CD14-positive monocyte (primary cell): Measurements from ENCODE around the gene PCOLCE2. TPM values are rescaled to one million over a fixed set of nuclear protein-coding genes. Genes with fewer than 3 reads are reported as not detected.

ENCODE experiments used
- DNase-seq, 3 donors: peaks; one replicate each; pipeline ENCODE4 v3.0.0-alpha.2; 2011 to 2022
- H2AFZ ChIP-seq: 2 replicates; pipeline ENCODE4 v1.6.0; 2012; ENCODE audit warnings: mild to moderate bottlenecking, low read depth, low read length, inconsistent platforms; ENCODE audit not compliant: insufficient read depth, poor library complexity, severe bottlenecking
- H3K27ac ChIP-seq, 2 donors: 1 replicate in 1 of 2; 2 replicates in 1 of 2; pipeline ENCODE4 v1.5.1; 2012 to 2013; ENCODE audit warnings: low read length in 2 of 2, control low read depth in 1 of 2, inconsistent platforms in 1 of 2, low read depth in 1 of 2, mild to moderate bottlenecking in 1 of 2
- H3K27me3 ChIP-seq, 2 donors: one replicate each; pipeline versions ENCODE4 v1.6.0 to v1.6.1; 2011 to 2013; ENCODE audit warnings: low read length in 2 of 2; ENCODE audit not compliant: control insufficient read depth in 2 of 2, insufficient read depth in 2 of 2
- H3K36me3 ChIP-seq, 2 donors: replicated peaks in 1 of 2; 1 replicate in 1 of 2; 2 replicates in 1 of 2; pipeline versions ENCODE4 v1.5.1 to v1.6.1; 2012 to 2013; ENCODE audit warnings: low read length in 2 of 2, control low read depth in 1 of 2, inconsistent platforms in 1 of 2, mild to moderate bottlenecking in 1 of 2; ENCODE audit not compliant: insufficient read depth in 2 of 2, control insufficient read depth in 1 of 2
- H3K4me1 ChIP-seq, 2 donors: 1 replicate in 1 of 2; 2 replicates in 1 of 2; pipeline versions ENCODE4 v1.5.1 to v1.6.1; 2012 to 2013; ENCODE audit warnings: low read length in 2 of 2, control low read depth in 1 of 2, inconsistent platforms in 1 of 2, mild to moderate bottlenecking in 1 of 2, moderate library complexity in 1 of 2; ENCODE audit not compliant: insufficient read depth in 2 of 2, control insufficient read depth in 1 of 2
- H3K4me2 ChIP-seq: replicated peaks from 2 replicates; pipeline ENCODE3; 2012; ENCODE audit warnings: low read length, moderate library complexity, mild to moderate bottlenecking; ENCODE audit not compliant: poor library complexity, severe bottlenecking; ENCODE audit errors: extremely low read depth
- H3K4me3 ChIP-seq, 3 experiments: fragments of 200-600 bp in 1 of 3; sonication (generic) in 1 of 3; replicated peaks in 1 of 3; 1 replicate in 2 of 3; 2 replicates in 1 of 3; pipeline ENCODE4 v1.5.1; 2011 to 2013; ENCODE audit warnings: low read length in 3 of 3, mild to moderate bottlenecking in 3 of 3, control low read depth in 2 of 3, low read depth in 2 of 3, inconsistent platforms in 1 of 3, moderate library complexity in 1 of 3
- H3K79me2 ChIP-seq: 2 replicates; pipeline ENCODE4 v1.6.0; 2012; ENCODE audit warnings: mild to moderate bottlenecking, control low read depth, inconsistent platforms, low read length, moderate library complexity; ENCODE audit not compliant: insufficient read depth
- H3K9ac ChIP-seq: 2 replicates; pipeline ENCODE4 v1.6.0; 2017; ENCODE audit warnings: low read length, mild to moderate bottlenecking; ENCODE audit not compliant: insufficient read depth, poor library complexity, severe bottlenecking
- H3K9me3 ChIP-seq, 2 donors: replicated peaks in 1 of 2; 1 replicate in 1 of 2; 2 replicates in 1 of 2; pipeline versions ENCODE4 v1.5.1 to v1.6.1; 2012 to 2013; ENCODE audit warnings: low read length in 2 of 2, control low read depth in 1 of 2; ENCODE audit not compliant: control insufficient read depth in 1 of 2, insufficient read depth in 1 of 2
- H4K20me1 ChIP-seq: 2 replicates; pipeline ENCODE4 v1.6.0; 2012; ENCODE audit warnings: mild to moderate bottlenecking, low read length, control low read depth, moderate library complexity; ENCODE audit not compliant: insufficient read depth
- H3K27ac Mint-ChIP-seq, 7 donors: one replicate each; pipeline ENCODE4 v1.8.0; 2020; ENCODE audit warnings: mild to moderate bottlenecking in 7 of 7, mixed read lengths in 7 of 7, moderate library complexity in 6 of 7, inconsistent platforms in 2 of 7
- H3K27me3 Mint-ChIP-seq, 3 donors: one replicate each; pipeline ENCODE4 v1.8.0; 2021 to 2022; ENCODE audit warnings: low read depth in 3 of 3, mild to moderate bottlenecking in 3 of 3, mixed read lengths in 3 of 3, moderate library complexity in 3 of 3, inconsistent platforms in 1 of 3
- H3K36me3 Mint-ChIP-seq, 2 donors: one replicate each; pipeline ENCODE4 v1.8.0; 2020; ENCODE audit warnings: mixed read lengths in 2 of 2, inconsistent platforms in 1 of 2, mild to moderate bottlenecking in 1 of 2
- H3K4me1 Mint-ChIP-seq: one replicate; pipeline ENCODE4 v1.8.0; 2020; ENCODE audit warnings: mild to moderate bottlenecking, mixed read lengths
- H3K4me3 Mint-ChIP-seq, 2 donors: one replicate each; pipeline ENCODE4 v1.8.0; 2020; ENCODE audit warnings: mild to moderate bottlenecking in 2 of 2, mixed read lengths in 2 of 2, moderate library complexity in 1 of 2
- H3K9me3 Mint-ChIP-seq, 7 donors: one replicate each; pipeline ENCODE4 v1.8.0; 2020 to 2022; ENCODE audit warnings: mixed read lengths in 7 of 7, mild to moderate bottlenecking in 6 of 7, moderate library complexity in 6 of 7, inconsistent platforms in 2 of 7
- CTCF ChIP-seq: fragments of 200-600 bp; IDR thresholded peaks from one replicate; pipeline ENCODE4 v1.8.0; 2022; ENCODE audit warnings: antibody characterized with exemption, mild to moderate bottlenecking
- WGBS: methylation state at CpG from one replicate; pipeline ENCODE4 v1.1.5; 2013; ENCODE audit warnings: missing lambda C conversion rate; ENCODE audit not compliant: insufficient coverage; 5-methylcytosine and 5-hydroxymethylcytosine counted together
- intact Hi-C, 2 donors: fragments of 100-400 bp; cut with micrococcal nuclease; formaldehyde crosslinking; loops; one replicate each; pipeline versions ENCODE4 v1.15.0 to v1.15.1; 2023
- polyA plus RNA-seq, 3 donors: library from polyadenylated mRNA; depleted of rRNA in 1 of 3; unstranded in 2 of 3; stranded (reverse) in 1 of 3; fragments of 300-500 nt in 2 of 3; fragments of >200 nt in 1 of 3; fragmentation: Illumina TruSeq in 2 of 3; gene quantifications; 1 replicate in 2 of 3; 2 replicates in 1 of 3; pipeline ENCODE4 v1.2.3, GENCODE V29; 2012 to 2021

Gene PCOLCE2
- polyA plus RNA-seq, 3 donors = not detected

GRCh38 chr3:142886940-142887339, 1.9 kb downstream of the PCOLCE2 start:
- Histone ChIP-seq H3K27ac (no peak overlapping the region), H3K79me2 (no peaks in the 10 kb centered on the region), H4K20me1 (no peaks in the 10 kb centered on the region), H3K4me1 (peaks cover 15 to 18% of the 10 kb centered on the region in 2 donors), H3K27me3 (peaks cover 18 to 39% of the 10 kb centered on the region in 2 donors), H3K9ac (no peak overlapping the region), H2AFZ (no peak overlapping the region), H3K9me3 (no peaks in the 10 kb centered on the region), H3K4me3 (no peak overlapping the region), H3K36me3 (no peaks in the 10 kb centered on the region), H3K4me2 (no peak overlapping the region)
- no peak for DNase-seq
- Mint-ChIP-seq H3K27ac (no peak overlapping the region), H3K36me3 (no peaks in the 10 kb centered on the region), H3K4me3 (no peak overlapping the region), H3K27me3 (peaks cover 31 to 40% (median 38%) of the 10 kb centered on the region in 3 donors), H3K4me1 (peaks cover 15% of the 10 kb centered on the region), H3K9me3 (peaks cover 0 to 6% (median 0%) of the 10 kb centered on the region in 7 donors)
- intact Hi-C loops = no loop called here
- no CpG with 5 or more reads among the region's 2 CpGs for WGBS
- TF ChIP-seq CTCF = no peak

DNA sequence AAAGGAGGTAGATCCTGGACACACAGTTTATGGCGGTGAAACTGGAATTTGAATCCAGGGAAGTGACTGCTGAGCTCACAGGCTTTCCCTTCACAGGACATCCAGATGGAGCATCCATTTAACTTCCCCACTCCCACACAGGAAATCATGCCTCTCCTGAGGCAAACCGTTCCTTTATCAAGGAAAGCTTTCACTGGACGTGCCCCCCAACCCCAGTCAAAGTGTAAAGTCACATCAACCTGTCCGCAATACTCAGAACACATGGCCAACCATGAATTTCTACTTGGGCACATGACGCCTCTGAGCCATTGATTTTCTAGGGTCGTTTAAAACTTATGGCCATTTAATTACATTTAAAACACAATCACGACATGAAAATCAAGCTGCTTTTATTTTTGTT, 2.9 kb downstream of the PCOLCE2 start:
- H3K36me3 ChIP-seq = no peaks in the 10 kb centered on the region
- no peaks in the 10 kb centered on the region for H3K36me3 Mint-ChIP-seq
- no peak overlapping the region for H3K4me2 ChIP-seq
- peaks cover 15 to 18% of the 10 kb centered on the region in 2 donors for H3K4me1 ChIP-seq
- 92% methylated on average over 4 of the region's 7 CpGs for WGBS
- no peak overlapping the region for H3K4me3 Mint-ChIP-seq
- no peak overlapping the region for H3K4me3 ChIP-seq
- H3K9me3 Mint-ChIP-seq = peaks cover 0 to 6% (median 0%) of the 10 kb centered on the region in 7 donors
- TF ChIP-seq CTCF = no peak
- peaks cover 27 to 40% (median 33%) of the 10 kb centered on the region in 3 donors for H3K27me3 Mint-ChIP-seq
- H3K27ac Mint-ChIP-seq = no peak overlapping the region
- H3K9ac ChIP-seq = no peak overlapping the region
- no peak overlapping the region for H3K27ac ChIP-seq
- intact Hi-C loops = no loop called here
- no peak for DNase-seq
- H3K4me1 Mint-ChIP-seq = peaks cover 15% of the 10 kb centered on the region
- no peaks in the 10 kb centered on the region for H3K79me2 ChIP-seq
- peaks cover 16 to 36% of the 10 kb centered on the region in 2 donors for H3K27me3 ChIP-seq
- H4K20me1 ChIP-seq = no peaks in the 10 kb centered on the region
- H3K9me3 ChIP-seq = no peaks in the 10 kb centered on the region
- no peak overlapping the region for H2AFZ ChIP-seq
